HG03095 (cell line): ENCODE measurements around the gene TAPBPL.

ENCODE experiments used
- ATAC-seq: cut with Tn5 transposase; IDR thresholded peaks from one replicate; pipeline ENCODE4 v1.9.1; 2021; ENCODE audit warnings: moderate library complexity; ENCODE audit not compliant: unreplicated experiment

Gene TAPBPL

DNA sequence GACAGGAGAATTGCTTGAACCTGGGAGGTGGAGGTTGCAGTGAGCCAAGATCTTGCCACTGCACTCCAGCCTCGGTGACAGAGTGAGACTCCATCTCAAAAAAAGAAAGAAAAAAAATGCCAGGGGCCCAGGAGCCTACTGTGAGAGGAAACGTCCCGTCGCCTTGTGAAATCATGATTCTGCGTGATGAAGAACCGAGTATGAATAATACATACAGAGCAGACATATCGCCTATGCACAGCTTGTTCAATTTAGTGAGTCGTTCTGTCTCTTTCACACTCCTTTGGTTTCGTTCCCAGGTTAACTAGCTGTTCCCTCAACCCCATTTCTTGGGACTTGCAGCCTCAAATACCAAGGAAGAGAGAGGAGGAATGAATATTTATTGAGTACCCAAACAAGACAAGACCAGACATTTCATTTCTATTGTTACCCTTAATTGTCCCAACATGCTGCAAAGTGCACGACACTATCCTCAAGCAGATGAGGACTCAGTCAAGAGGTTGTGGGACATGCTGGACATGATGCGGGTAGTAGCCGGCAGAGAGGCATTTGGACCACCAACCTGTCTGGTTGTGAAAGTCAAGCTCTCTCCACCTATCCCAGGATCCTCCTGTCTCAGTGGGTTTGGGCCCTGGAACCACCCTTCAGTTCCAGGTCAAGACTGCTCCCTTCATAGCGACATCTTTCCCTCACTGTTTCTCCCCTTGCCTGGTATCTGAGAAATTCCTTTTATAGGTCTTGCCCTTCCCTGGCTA is 15.7 kb upstream of the TAPBPL start:
- ATAC-seq: no peak

DNA sequence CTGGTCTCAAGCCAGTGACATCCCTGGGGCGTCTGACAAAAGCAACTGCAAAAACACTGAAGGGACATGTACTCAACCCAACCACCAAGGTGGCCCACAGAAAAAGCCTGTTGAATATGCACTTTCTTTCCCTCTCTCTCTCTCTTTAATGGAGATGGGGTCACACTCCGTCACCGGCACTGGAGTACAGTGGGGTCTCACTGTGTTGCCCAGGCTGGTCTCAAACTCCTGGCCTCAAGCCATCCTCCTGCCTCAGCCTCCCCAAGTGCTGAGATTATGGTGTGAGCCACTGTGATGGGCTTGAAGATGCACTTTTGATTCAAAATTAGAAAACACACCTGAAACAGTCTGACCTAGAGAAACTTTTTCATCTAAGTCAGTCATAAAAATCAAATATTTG is 14.3 kb upstream of the TAPBPL start:
- ATAC-seq: no peak

DNA sequence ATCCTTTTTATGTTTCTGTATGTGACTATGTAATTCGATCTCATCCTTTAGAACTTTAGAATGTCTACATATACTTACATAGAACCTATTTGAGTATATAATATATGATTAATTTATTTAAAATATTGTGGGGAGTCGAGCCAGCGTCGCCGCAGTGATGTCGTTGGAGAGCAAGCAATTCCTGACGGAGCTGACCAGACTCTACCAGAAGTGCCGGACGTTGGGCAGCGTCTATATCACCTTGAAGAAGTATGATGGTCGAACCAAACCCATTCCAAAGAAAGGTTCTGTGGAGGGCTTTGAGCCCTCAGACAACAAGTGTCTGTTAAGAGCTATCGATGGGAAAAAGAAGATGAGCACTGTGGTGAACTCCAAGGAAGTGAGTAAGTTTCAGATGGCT is 13.5 kb upstream of the TAPBPL start:
- ATAC-seq: no peak

GRCh38 chr12:6440391-6440790 is 11.5 kb upstream of the TAPBPL start:
- no peak for ATAC-seq

GRCh38 chr12:6442836-6443235 is 9.0 kb upstream of the TAPBPL start:
- no peak for ATAC-seq

GRCh38 chr12:6443361-6443983 is 8.4 kb upstream of the TAPBPL start:
- ATAC-seq: no peak

DNA sequence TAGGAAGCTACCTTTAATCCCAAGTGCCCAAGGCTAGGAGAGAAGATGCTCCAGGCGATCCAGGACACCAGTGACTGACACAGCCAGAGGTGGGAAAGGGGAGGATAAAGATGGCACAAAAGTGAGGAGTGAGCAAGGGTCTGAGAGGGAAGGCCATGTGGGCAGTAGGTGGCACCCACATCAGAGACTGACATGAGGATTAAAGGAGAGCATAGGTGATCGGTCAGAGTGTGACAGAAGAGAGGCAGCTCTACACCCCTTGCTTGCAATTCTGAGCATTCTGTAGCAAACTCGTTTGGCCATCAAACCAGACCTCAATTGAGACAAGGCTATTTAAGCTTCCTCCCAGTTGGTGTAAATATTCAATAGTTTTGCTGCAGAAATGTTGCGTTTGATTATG is 7.8 kb upstream of the TAPBPL start:
- ATAC-seq: no peak

GRCh38 chr12:6444704-6445688 is 6.8 kb upstream of the TAPBPL start, which contains the start of gene CD27:
Gene CD27 (plus strand): TSS chr12:6444955. CDS start chr12:6445096, 141 bp downstream.
- no peak for ATAC-seq

- ATAC-seq: no peak
Observed at GRCh38 chr12:6450091-6450868, 1.6 kb upstream of the TAPBPL start.

DNA sequence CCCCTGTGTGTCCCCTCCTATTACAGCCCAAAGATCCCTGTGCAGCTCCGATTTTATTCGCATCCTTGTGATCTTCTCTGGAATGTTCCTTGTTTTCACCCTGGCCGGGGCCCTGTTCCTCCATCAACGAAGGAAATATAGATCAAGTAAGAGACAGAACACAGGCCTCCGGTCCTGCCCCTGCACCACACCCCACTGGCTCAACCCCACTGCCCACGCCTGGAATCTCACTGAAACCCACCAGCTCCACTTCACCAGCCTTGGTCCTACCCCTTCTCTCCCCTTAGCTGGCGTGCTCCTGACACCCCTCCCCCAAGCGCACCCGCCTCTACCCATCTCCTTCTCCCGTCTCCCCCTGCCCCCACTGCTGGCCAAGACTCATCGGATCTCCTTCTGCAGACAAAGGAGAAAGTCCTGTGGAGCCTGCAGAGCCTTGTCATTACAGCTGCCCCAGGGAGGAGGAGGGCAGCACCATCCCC is 934 bp upstream of the TAPBPL start:
- ATAC-seq: no peak

- no peak for ATAC-seq
Observed at GRCh38 chr12:6452245-6452943, 552 bp downstream of the TAPBPL start.

GRCh38 chr12:6452944-6453630 is 1.2 kb downstream of the TAPBPL start:
- ATAC-seq: no peak

DNA sequence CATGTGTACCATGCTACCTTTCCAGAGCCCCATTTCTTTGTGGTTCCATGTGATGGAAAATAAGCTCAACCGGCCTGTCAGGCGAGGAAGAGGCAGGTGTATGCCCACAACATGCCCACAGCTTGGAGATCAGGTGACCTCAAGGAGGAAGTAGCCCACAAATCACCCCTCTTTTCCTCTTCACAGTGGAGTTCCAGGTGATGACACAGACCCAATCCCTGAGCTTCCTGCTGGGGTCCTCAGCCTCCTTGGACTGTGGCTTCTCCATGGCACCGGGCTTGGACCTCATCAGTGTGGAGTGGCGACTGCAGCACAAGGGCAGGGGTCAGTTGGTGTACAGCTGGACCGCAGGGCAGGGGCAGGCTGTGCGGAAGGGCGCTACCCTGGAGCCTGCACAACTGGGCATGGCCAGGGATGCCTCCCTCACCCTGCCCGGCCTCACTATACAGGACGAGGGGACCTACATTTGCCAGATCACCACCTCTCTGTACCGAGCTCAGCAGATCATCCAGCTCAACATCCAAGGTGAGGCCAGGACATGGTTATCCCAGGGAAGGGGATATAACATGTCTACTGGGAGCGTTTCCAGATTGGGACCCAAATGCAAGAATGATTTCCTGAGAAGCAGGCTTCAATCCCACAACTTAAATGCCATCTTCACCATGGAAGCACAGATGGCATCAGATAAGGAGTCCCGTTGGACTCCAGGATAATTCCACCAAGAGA is 5.5 kb downstream of the TAPBPL start:
- no peak for ATAC-seq

- no peak for ATAC-seq
Observed at GRCh38 chr12:6458281-6459003, 6.6 kb downstream of the TAPBPL start.

DNA sequence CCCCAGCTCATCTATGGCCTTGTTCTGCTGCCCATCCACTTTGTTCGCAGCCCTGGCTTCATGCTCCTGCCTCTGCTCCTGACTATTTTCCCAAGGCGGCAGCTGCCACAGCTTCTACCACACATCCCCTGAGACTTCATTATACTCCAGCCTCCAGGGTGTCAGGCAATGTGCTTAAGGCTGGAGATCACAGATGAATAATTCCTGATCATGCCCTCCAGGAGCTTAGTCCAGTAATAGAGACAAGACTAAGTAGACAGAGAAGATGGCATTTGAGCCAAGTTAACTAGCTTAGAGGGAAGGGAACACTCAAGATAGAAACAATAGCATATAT is 7.1 kb downstream of the TAPBPL start:
- ATAC-seq: no peak

DNA sequence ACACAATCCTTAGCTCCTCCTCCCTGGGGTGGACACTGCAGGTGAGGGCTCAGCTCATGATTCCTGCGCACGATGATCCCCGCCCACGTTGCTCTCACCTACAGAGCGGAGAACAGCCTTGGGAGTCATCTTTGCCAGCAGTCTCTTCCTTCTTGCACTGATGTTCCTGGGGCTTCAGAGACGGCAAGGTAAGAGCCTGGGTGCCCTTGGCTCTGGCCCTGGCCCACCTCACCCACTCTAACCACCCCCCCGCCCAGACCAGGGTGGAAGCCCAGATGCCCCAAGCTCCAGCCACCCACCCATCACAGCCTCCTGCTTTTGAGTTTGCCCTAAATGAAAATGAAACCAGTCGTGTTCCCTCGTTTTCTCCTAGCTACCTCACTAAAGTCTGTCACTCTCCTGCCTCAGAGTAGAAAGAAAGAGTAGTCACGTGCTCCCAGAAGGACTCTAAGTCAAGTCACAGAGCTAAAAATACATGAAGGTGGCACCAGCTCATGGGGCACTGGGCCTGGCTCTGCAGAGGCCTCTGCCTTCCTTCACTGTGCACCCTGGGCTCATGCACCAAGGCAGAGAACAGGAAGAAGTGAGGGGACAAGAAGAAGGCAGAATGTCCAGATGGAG is 9.0 kb downstream of the TAPBPL start:
- no peak for ATAC-seq

- no peak for ATAC-seq
Observed at GRCh38 chr12:6461401-6462233, 9.8 kb downstream of the TAPBPL start.
